Neutrophil (primary cell): ENCODE measurements around the gene CCDC34.

ENCODE experiments used
- H3K27ac ChIP-seq: fragments of 200-600 bp; sonication (generic); 2 replicates; pipeline ENCODE4 v1.5.1; 2016; ENCODE audit warnings: mild to moderate bottlenecking, moderate library complexity
- H3K27me3 ChIP-seq: fragments of 200-600 bp; sonication (generic); 2 replicates; pipeline ENCODE4 v1.6.0; 2016; ENCODE audit warnings: mild to moderate bottlenecking
- H3K36me3 ChIP-seq: fragments of 200-600 bp; sonication (generic); 2 replicates; pipeline ENCODE4 v1.5.1; 2017
- H3K4me1 ChIP-seq, 2 experiments: fragments of 200-600 bp in 1 of 2; sonication (generic) in 1 of 2; 1 replicate in 1 of 2; 2 replicates in 1 of 2; pipeline versions ENCODE4 v1.5.1 to v1.6.1; 2013 to 2016; ENCODE audit warnings: low read depth in 1 of 2, low read length in 1 of 2, mild to moderate bottlenecking in 1 of 2, moderate library complexity in 1 of 2; ENCODE audit not compliant: control insufficient read depth in 1 of 2, insufficient read depth in 1 of 2
- H3K4me3 ChIP-seq, 2 experiments: fragments of 200-600 bp in 1 of 2; sonication (generic) in 1 of 2; 1 replicate in 1 of 2; 2 replicates in 1 of 2; pipeline ENCODE4 v1.5.1; 2013 to 2016; ENCODE audit warnings: low read depth in 1 of 2, low read length in 1 of 2, mild to moderate bottlenecking in 1 of 2, moderate library complexity in 1 of 2
- H3K9me3 ChIP-seq: fragments of 200-600 bp; sonication (generic); 2 replicates; pipeline ENCODE4 v1.5.1; 2016
- TF ChIP-seq, protein P1 (sequence below): fragments of 200-600 bp; sonication (generic); IDR thresholded peaks from 2 replicates; pipeline ENCODE4 v1.5.1; 2016; ENCODE audit warnings: antibody characterized with exemption

The CCDC34 gene

GRCh38 chr11:27409049-27409448 lies 46.0 kb upstream of the CCDC34 start:
- Histone ChIP-seq H3K27ac (no peak overlapping the region), H3K36me3 (no peaks in the 10 kb centered on the region), H3K9me3 (no peaks in the 10 kb centered on the region), H3K4me1 (no peaks in the 10 kb centered on the region), H3K27me3 (no peaks in the 10 kb centered on the region), H3K4me3 (no peak overlapping the region)
- TF ChIP-seq, protein P1, sequence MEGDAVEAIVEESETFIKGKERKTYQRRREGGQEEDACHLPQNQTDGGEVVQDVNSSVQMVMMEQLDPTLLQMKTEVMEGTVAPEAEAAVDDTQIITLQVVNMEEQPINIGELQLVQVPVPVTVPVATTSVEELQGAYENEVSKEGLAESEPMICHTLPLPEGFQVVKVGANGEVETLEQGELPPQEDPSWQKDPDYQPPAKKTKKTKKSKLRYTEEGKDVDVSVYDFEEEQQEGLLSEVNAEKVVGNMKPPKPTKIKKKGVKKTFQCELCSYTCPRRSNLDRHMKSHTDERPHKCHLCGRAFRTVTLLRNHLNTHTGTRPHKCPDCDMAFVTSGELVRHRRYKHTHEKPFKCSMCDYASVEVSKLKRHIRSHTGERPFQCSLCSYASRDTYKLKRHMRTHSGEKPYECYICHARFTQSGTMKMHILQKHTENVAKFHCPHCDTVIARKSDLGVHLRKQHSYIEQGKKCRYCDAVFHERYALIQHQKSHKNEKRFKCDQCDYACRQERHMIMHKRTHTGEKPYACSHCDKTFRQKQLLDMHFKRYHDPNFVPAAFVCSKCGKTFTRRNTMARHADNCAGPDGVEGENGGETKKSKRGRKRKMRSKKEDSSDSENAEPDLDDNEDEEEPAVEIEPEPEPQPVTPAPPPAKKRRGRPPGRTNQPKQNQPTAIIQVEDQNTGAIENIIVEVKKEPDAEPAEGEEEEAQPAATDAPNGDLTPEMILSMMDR, result no peak

- TF ChIP-seq, protein P1, result no peak
These were observed 45.3 kb upstream of the CCDC34 start for GRCh38 chr11:27408246-27408800.

DNA sequence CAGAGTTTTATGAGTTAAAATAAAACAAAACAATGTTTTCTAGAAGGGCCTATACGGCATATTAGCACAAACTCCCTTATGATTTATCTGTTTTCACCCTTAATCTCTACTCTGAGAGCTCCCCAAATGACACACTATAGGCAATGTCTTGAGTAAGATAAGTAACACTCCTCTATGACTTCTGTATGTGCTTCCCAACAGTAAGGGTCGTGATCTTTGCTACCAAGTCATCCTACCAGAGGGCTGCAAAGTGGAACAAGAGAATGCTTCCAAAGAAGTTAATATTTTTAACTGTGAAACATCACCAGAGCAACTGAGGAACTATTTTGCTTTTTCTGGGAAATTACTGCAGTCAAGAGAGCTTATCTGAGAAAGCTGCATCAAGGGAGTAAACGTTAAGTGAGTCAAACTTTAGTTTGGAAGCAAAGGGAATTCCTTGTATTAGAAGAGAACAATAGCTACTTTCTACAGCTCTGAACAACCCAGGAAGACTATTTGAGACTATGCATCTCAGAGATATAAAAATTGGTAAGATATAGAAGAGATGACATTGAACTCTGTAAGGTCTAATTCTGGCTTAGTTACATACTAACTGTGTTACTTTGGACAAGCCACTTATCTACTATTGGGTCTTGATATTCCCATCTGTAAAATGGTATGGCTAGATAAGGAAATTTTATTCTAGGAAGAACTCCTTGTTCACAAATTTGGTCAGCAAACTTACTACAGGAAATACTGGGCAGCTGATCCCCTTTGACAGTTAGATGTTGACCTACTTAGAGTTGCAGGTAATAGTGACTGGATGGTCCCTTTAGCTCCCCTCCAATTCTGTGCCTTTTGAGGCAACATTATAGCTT lies 43.7 kb upstream of the CCDC34 start:
- Histone ChIP-seq H3K4me1 (no peaks in the 10 kb centered on the region), H3K9me3 (no peaks in the 10 kb centered on the region), H3K27ac (no peak overlapping the region), H3K36me3 (no peaks in the 10 kb centered on the region), H3K27me3 (no peaks in the 10 kb centered on the region), H3K4me3 (no peak overlapping the region)
- TF ChIP-seq, protein P1, result no peak

More at GRCh38 chr11:27408246-27408800, 45.3 kb upstream of the CCDC34 start:
- H3K4me3 ChIP-seq, result no peak overlapping the region
- H3K4me1 ChIP-seq, result no peaks in the 10 kb centered on the region
- H3K27me3 ChIP-seq, result no peaks in the 10 kb centered on the region
- H3K36me3 ChIP-seq, result no peaks in the 10 kb centered on the region
- H3K9me3 ChIP-seq, result no peaks in the 10 kb centered on the region
- no peak overlapping the region for H3K27ac ChIP-seq

DNA sequence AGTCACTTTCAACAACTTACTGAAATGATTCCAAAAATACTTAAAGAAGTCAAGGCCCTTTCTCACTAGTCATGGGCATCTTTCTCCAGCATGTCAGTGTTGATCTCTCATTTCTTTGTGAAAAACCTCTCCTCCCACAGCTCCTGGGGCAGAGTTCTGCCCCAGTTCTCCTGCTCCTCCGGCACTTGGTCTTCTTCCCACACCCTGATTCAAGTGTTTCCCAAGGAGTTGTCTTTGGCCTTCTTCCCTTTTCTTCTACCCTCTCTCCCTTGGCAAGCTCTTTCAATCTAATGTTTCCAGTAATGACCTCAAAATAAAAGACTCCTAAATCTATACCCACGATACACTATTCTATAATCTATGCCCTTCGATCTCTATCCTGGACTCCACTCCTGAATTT lies 42.1 kb upstream of the CCDC34 start:
- no peak overlapping the region for H3K4me3 ChIP-seq
- TF ChIP-seq, protein P1, result no peak
- H3K27ac ChIP-seq, result no peak overlapping the region
- no peaks in the 10 kb centered on the region for H3K36me3 ChIP-seq
- H3K4me1 ChIP-seq, result no peaks in the 10 kb centered on the region
- no peaks in the 10 kb centered on the region for H3K27me3 ChIP-seq
- H3K9me3 ChIP-seq, result no peaks in the 10 kb centered on the region

DNA sequence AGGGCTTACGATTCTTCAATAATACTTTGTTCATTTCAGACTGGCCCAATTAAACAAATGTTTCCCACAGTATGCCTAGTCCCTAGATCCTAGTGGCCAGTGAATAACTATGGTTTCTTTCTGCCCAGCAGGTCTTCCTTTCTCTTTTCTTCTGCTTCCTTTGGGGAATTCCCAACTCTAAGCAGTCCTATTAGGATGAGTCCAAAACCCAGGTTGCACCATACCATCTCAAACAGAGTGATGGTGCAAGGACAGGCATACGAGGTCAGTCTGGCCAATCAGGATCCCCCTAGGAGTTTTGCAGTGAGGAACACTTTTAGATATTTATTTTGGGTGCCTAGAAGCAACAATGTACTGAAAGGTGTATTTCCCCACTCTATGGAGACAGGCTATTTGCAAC lies 41.4 kb upstream of the CCDC34 start:
- H3K27ac ChIP-seq, result no peak overlapping the region
- H3K4me3 ChIP-seq, result no peak overlapping the region
- no peaks in the 10 kb centered on the region for H3K36me3 ChIP-seq
- TF ChIP-seq, protein P1, result no peak
- H3K9me3 ChIP-seq, result no peaks in the 10 kb centered on the region
- no peaks in the 10 kb centered on the region for H3K27me3 ChIP-seq
- H3K4me1 ChIP-seq, result no peaks in the 10 kb centered on the region
